DND-41 (cell line): Measurements from ENCODE around the gene SF3B6.
A peak's percentile ranks its signal among the peaks of the same experiment; 100 is the strongest.

ENCODE experiments used
- ATAC-seq: fragments of 200-7000 bp; cut with Tn5 transposase; 3 replicates; pipeline ENCODE4 v1.9.1; 2021; ENCODE audit warnings: low read depth; ENCODE audit not compliant: insufficient read depth
- DNase-seq: peaks from one replicate; pipeline ENCODE4 v3.0.0-alpha.2; 2020
- H2AFZ ChIP-seq: 2 replicates; pipeline ENCODE4 v1.6.0; 2012; ENCODE audit warnings: low read depth, low read length
- H3K27ac ChIP-seq: 2 replicates; pipeline ENCODE4 v1.5.1; 2012; ENCODE audit warnings: low read length, inconsistent platforms
- H3K27me3 ChIP-seq: fragments of 200-600 bp; sonication (generic); 2 replicates; pipeline ENCODE4 v1.6.0; 2012; ENCODE audit warnings: low read length, mild to moderate bottlenecking, inconsistent platforms; ENCODE audit not compliant: insufficient read depth, poor library complexity
- H3K36me3 ChIP-seq: 2 replicates; pipeline ENCODE4 v1.5.1; 2012; ENCODE audit warnings: low read length, inconsistent platforms; ENCODE audit not compliant: insufficient read depth
- H3K4me1 ChIP-seq: 2 replicates; pipeline ENCODE4 v1.5.1; 2012; ENCODE audit warnings: mild to moderate bottlenecking, low read length; ENCODE audit not compliant: insufficient read depth
- H3K4me2 ChIP-seq: 2 replicates; pipeline ENCODE4 v1.6.0; 2012; ENCODE audit warnings: mild to moderate bottlenecking, moderate library complexity, low read length, inconsistent platforms; ENCODE audit not compliant: insufficient read depth
- H3K4me3 ChIP-seq, 2 experiments: fragments of 200-600 bp in 1 of 2; shearing (Covaris generic) in 1 of 2; 2 replicates each; pipeline ENCODE4 v1.5.1; 2012 to 2016; ENCODE audit warnings: inconsistent platforms in 2 of 2, low read length in 2 of 2, mild to moderate bottlenecking in 2 of 2, low read depth in 1 of 2, moderate library complexity in 1 of 2
- H3K79me2 ChIP-seq: 2 replicates; pipeline ENCODE4 v1.6.0; 2012; ENCODE audit warnings: low read length, inconsistent platforms; ENCODE audit not compliant: insufficient read depth
- H3K9ac ChIP-seq: 2 replicates; pipeline ENCODE4 v1.6.0; 2012; ENCODE audit warnings: low read depth, mild to moderate bottlenecking, inconsistent platforms, low read length, moderate library complexity
- H3K9me3 ChIP-seq: 2 replicates; pipeline ENCODE4 v1.5.1; 2012; ENCODE audit warnings: low read length, moderate library complexity, mild to moderate bottlenecking, inconsistent platforms; ENCODE audit not compliant: insufficient read depth, severe bottlenecking
- H4K20me1 ChIP-seq: 2 replicates; pipeline ENCODE4 v1.6.0; 2012; ENCODE audit warnings: low read length; ENCODE audit not compliant: insufficient read depth
- CTCF ChIP-seq: IDR thresholded peaks from 2 replicates; pipeline ENCODE4 v1.5.1; 2012; ENCODE audit warnings: borderline replicate concordance, low read length, moderate library complexity, mild to moderate bottlenecking; ENCODE audit not compliant: poor library complexity, severe bottlenecking; ENCODE audit errors: extremely low read depth
- EZH2 ChIP-seq: IDR thresholded peaks from 3 replicates; pipeline ENCODE4 v1.6.1; 2012; ENCODE audit warnings: borderline replicate concordance, low read depth, mild to moderate bottlenecking, moderate library complexity, low read length, inconsistent platforms; ENCODE audit not compliant: severe bottlenecking

The SF3B6 gene

GRCh38 chr2:24087032-24087431 is 10.9 kb upstream of the SF3B6 start:
- no peaks in the 10 kb centered on the region for H4K20me1 ChIP-seq
- DNase-seq (no peak), ATAC-seq (no peak)
- H3K27ac ChIP-seq, result no peak overlapping the region
- H3K4me1 ChIP-seq, result peaks cover 18% of the 10 kb centered on the region
- no peaks in the 10 kb centered on the region for H3K27me3 ChIP-seq
- no peaks in the 10 kb centered on the region; the same call in 1 of the 2 replicates for H3K36me3 ChIP-seq
- TF ChIP-seq CTCF, result no peak
- no peak for TF ChIP-seq EZH2
- H3K9ac ChIP-seq, result no peak overlapping the region
- no peak overlapping the region for H3K4me2 ChIP-seq
- H2AFZ ChIP-seq, result no peak overlapping the region
- H3K79me2 ChIP-seq, result no peaks in the 10 kb centered on the region
- H3K9me3 ChIP-seq, result no peaks in the 10 kb centered on the region
- no peak overlapping the region for H3K4me3 ChIP-seq

GRCh38 chr2:24086241-24086640 is 10.1 kb upstream of the SF3B6 start:
- no peaks in the 10 kb centered on the region; the same call in 1 of the 2 replicates for H3K36me3 ChIP-seq
- H3K4me1 ChIP-seq, result peaks cover 18% of the 10 kb centered on the region
- H2AFZ ChIP-seq, result no peak overlapping the region
- no peaks in the 10 kb centered on the region for H3K9me3 ChIP-seq
- H3K4me2 ChIP-seq, result no peak overlapping the region
- no peak for DNase-seq
- H3K27ac ChIP-seq, result no peak overlapping the region
- H3K27me3 ChIP-seq, result no peaks in the 10 kb centered on the region
- no peaks in the 10 kb centered on the region for H3K79me2 ChIP-seq
- TF ChIP-seq EZH2 (no peak), CTCF (no peak)
- no peak overlapping the region for H3K4me3 ChIP-seq
- no peak for ATAC-seq
- H3K9ac ChIP-seq, result no peak overlapping the region
- no peaks in the 10 kb centered on the region for H4K20me1 ChIP-seq

GRCh38 chr2:24085200-24085489 is 9.0 kb upstream of the SF3B6 start:
- Histone ChIP-seq H3K9me3 (no peaks in the 10 kb centered on the region), H3K27ac (no peak overlapping the region; the same call in 1 of the 2 replicates), H4K20me1 (no peaks in the 10 kb centered on the region), H3K79me2 (no peaks in the 10 kb centered on the region), H3K9ac (peak overlapping the region; percentile 68; the same call in 1 of the 2 replicates), H3K4me3 (peak overlapping the region in 1 of 2 experiments; percentile 84; a peak in 2 of 4 replicates), H3K4me2 (peak overlapping the region; percentile 99), H3K36me3 (no peaks in the 10 kb centered on the region), H2AFZ (peak overlapping the region; percentile 91), H3K27me3 (no peaks in the 10 kb centered on the region), H3K4me1 (peaks cover 18% of the 10 kb centered on the region)
- ATAC-seq, result no peak
- TF ChIP-seq EZH2, result no peak
- no peak for TF ChIP-seq CTCF
- DNase-seq, result no peak
